GM12872 (cell line): Measurements from ENCODE around the gene DNAAF6.

Experiments
- TF ChIP-seq, protein P1 (sequence below): IDR thresholded peaks from 3 replicates; pipeline ENCODE4 v1.5.1; 2011; ENCODE audit warnings: low read depth, mild to moderate bottlenecking, low read length, moderate library complexity; ENCODE audit not compliant: insufficient read depth

Gene DNAAF6

DNA sequence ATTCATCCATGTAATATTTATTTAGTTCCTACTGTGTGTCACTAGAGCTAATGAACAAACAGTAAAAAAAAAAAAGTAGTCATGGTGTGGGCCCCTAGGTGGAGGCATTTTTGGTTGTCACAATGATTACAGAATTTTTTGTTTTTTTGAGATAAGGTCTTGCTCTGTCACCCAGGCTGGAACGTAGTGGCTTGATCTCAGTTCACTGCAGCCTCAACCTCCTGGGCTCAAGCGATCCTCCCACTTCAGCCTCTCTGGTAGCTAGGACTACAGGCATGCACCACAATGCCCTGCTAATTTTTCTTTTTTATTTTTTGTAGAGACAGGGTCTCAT, 22.0 kb downstream of the DNAAF6 start:
- TF ChIP-seq, protein P1, sequence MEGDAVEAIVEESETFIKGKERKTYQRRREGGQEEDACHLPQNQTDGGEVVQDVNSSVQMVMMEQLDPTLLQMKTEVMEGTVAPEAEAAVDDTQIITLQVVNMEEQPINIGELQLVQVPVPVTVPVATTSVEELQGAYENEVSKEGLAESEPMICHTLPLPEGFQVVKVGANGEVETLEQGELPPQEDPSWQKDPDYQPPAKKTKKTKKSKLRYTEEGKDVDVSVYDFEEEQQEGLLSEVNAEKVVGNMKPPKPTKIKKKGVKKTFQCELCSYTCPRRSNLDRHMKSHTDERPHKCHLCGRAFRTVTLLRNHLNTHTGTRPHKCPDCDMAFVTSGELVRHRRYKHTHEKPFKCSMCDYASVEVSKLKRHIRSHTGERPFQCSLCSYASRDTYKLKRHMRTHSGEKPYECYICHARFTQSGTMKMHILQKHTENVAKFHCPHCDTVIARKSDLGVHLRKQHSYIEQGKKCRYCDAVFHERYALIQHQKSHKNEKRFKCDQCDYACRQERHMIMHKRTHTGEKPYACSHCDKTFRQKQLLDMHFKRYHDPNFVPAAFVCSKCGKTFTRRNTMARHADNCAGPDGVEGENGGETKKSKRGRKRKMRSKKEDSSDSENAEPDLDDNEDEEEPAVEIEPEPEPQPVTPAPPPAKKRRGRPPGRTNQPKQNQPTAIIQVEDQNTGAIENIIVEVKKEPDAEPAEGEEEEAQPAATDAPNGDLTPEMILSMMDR: no peak

DNA sequence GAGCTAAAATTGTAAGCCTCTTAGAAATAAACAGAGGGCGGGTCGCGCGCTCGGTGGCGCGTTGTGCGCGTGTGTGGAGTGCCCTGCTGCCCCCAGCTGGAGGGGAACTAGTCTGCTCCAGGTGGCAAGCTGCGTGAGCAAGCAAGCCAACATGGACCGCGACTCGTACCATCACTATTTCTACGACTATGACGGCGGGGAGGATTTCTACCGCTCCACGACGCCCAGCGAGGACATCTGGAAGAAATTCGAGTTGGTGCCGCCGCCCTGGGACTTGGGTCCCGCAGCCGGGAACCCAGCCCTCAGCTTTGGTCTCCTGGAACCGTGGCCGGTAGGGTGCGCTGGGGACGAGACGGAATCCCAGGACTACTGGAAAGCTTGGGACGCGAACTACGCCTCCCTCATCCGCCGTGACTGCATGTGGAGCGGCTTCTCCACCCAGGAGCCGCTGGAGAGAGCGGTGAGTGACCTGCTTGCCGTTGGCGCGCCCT, 66.1 kb downstream of the DNAAF6 start:
- TF ChIP-seq, protein P1: no peak

DNA sequence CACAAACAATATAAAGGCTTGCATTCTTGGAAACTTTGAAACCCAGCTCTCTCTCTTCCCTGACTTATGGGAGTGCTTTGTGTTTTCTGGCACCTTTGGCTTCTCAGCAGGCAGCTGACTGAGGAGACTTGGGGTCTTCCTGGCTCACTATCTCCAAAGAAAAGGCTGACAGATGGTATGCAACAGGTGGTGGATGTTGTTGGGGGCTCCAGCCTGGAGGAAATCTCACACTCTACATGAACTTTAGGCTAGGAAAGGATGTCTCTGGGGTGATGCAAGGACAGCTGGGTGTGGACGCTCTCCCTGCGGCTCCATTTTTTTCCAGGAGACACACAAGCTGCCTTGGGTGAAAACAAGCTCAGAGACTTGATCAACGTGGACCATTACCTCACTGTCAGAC, 67.4 kb downstream of the DNAAF6 start:
- TF ChIP-seq, protein P1: no peak

DNA sequence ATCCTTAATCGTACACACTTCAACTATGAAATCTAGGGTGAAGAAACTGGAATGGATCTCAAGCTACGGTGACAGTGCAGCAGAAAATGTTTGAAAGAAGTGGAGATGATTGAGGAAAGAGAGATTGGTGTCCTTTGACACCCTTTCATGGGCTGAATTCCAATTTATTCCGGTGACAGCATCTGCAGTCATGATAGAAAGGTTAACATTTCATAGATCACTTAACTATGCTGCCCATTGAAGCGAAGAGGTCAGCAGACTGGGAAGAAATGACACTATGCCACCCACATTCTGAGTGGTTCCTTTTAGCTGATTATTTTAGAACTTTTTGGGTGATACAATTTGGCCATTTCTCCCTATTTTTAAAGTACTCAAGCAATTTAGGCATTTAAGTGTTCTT, 82.3 kb downstream of the DNAAF6 start:
- TF ChIP-seq, protein P1: no peak

DNA sequence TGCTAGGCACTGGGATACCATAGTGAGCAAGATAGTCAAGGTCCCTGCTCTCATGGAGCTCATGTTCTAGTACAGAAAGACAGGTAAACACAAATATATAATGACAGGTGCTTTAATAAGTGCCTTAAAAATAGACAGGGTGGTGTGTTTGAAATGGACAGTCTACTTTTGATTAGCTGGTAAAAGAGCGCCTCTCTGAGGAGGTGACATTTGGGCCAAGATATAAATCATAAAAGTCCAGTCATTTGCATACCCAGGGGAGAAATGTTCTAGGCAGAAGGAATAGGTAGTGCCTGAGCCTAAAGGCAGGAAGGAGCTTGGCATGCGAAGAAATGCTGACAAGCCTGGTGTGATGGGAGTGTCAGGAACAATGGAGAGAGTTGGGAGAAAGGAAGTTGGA, 83.6 kb downstream of the DNAAF6 start:
- TF ChIP-seq, protein P1: no peak

DNA sequence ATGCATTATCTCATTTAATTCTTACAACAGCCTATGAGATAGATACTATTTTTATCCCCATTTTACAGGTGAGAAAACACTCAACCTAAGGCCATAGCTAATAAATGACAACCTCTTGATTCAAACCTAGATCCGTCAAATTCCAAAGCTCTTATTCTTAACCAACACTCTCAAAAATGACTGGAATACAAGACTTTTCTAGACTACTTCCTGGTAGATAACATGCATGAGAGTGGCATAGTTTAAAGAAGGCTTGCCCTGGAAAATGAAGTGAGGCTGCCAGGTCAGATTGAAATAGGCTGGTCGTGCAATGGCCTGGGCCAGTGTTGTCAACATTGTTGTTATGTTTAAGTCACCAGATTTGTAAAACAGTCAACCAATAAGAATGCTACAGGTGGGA, 86.6 kb downstream of the DNAAF6 start:
- TF ChIP-seq, protein P1: no peak
